Kidney capillary endothelial cell (primary cell): ENCODE results near the gene KIR3DL1.
"Not testable (repeated sequence)": the region's sequence is repeated elsewhere in the genome, so short reads cannot be mapped to it uniquely, and the experiment has no call there.

Experiments
- DNase-seq: peaks from one replicate; pipeline ENCODE4 v3.0.0-alpha.2; 2018; ENCODE audit warnings: low spot score

KIR3DL1 gene

GRCh38 chr19:54814571-54814970, 1.7 kb upstream of the KIR3DL1 start:
- not testable (repeated sequence) for DNase-seq

GRCh38 chr19:54817670-54818536, 1.6 kb downstream of the KIR3DL1 start:
- no peak for DNase-seq

GRCh38 chr19:54824416-54824815, 8.1 kb downstream of the KIR3DL1 start:
- DNase-seq = not testable (repeated sequence)

GRCh38 chr19:54825326-54825725, 9.1 kb downstream of the KIR3DL1 start:
- not testable (repeated sequence) for DNase-seq

- not testable (repeated sequence) for DNase-seq
Observed at GRCh38 chr19:54828064-54828463, 11.8 kb downstream of the KIR3DL1 start.

GRCh38 chr19:54832496-54832895, 16.2 kb downstream of the KIR3DL1 start, which contains the start of gene KIR2DS4:
TSS of gene KIR2DS4 (plus strand) at chr19:54832676.
- DNase-seq = not testable (repeated sequence)

GRCh38 chr19:54835126-54835525, 18.9 kb downstream of the KIR3DL1 start:
- not testable (repeated sequence) for DNase-seq

- DNase-seq = not testable (repeated sequence)
Observed at GRCh38 chr19:54837522-54837921, 21.3 kb downstream of the KIR3DL1 start.

GRCh38 chr19:54843171-54843570, 26.9 kb downstream of the KIR3DL1 start:
- not testable (repeated sequence) for DNase-seq

- DNase-seq = not testable (repeated sequence)
Observed at GRCh38 chr19:54850061-54850640, 33.9 kb downstream of the KIR3DL1 start, which contains the start of gene KIR3DL2. TSS of gene KIR3DL2 (plus strand) at chr19:54850443. CDS start at chr19:54850476, 33 bp downstream.

- no peak for DNase-seq
Observed at GRCh38 chr19:54850930-54851329, 34.7 kb downstream of the KIR3DL1 start.

GRCh38 chr19:54851353-54851752, 35.1 kb downstream of the KIR3DL1 start:
- DNase-seq = no peak

GRCh38 chr19:54855241-54855640, 39.0 kb downstream of the KIR3DL1 start:
- DNase-seq = not testable (repeated sequence)

- DNase-seq = not testable (repeated sequence)
Observed at GRCh38 chr19:54858476-54858875, 42.2 kb downstream of the KIR3DL1 start.

GRCh38 chr19:54859421-54859820, 43.2 kb downstream of the KIR3DL1 start:
- DNase-seq = not testable (repeated sequence)

- not testable (repeated sequence) for DNase-seq
Observed at GRCh38 chr19:54863459-54863858, 47.2 kb downstream of the KIR3DL1 start.

GRCh38 chr19:54871696-54872095, 55.4 kb downstream of the KIR3DL1 start:
- no peak for DNase-seq

GRCh38 chr19:54873990-54874389, 57.7 kb downstream of the KIR3DL1 start, which contains the start of gene FCAR:
TSS of gene FCAR (plus strand) at chr19:54874235. CDS start at chr19:54874290, 55 bp downstream.
- DNase-seq = no peak

- DNase-seq = no peak
Observed at GRCh38 chr19:54875506-54875905, 59.2 kb downstream of the KIR3DL1 start.

GRCh38 chr19:54877471-54877870, 61.2 kb downstream of the KIR3DL1 start:
- DNase-seq = no peak
